HG02763 (cell line): ENCODE measurements around the gene FAF1.
"Not testable (repeated sequence)": the region's sequence is repeated elsewhere in the genome, so short reads cannot be mapped to it uniquely, and the experiment has no call there.

ENCODE experiments used
- ATAC-seq: cut with Tn5 transposase; IDR thresholded peaks from one replicate; pipeline ENCODE4 v1.9.1; 2021; ENCODE audit warnings: mild to moderate bottlenecking, moderate library complexity; ENCODE audit not compliant: unreplicated experiment

Gene FAF1

GRCh38 chr1:50964863-50965262 lies 4.8 kb upstream of the FAF1 start:
- no peak for ATAC-seq

- ATAC-seq = no peak
These were observed 659 bp downstream of the FAF1 start for GRCh38 chr1:50959303-50959912.

- ATAC-seq = no peak
These were observed 5.0 kb downstream of the FAF1 start for GRCh38 chr1:50955116-50955515.

- ATAC-seq = not testable (repeated sequence)
These were observed 7.5 kb downstream of the FAF1 start for GRCh38 chr1:50952566-50952965.

- ATAC-seq = no peak
These were observed 9.7 kb downstream of the FAF1 start for GRCh38 chr1:50950396-50950795.

- no peak for ATAC-seq
These were observed 10.6 kb downstream of the FAF1 start for GRCh38 chr1:50949286-50949982.

GRCh38 chr1:50942334-50942733 lies 17.7 kb downstream of the FAF1 start:
- no peak for ATAC-seq

GRCh38 chr1:50940291-50940690 lies 19.8 kb downstream of the FAF1 start:
- no peak for ATAC-seq

GRCh38 chr1:50936321-50936720 lies 23.7 kb downstream of the FAF1 start:
- ATAC-seq = no peak

GRCh38 chr1:50935276-50935675 lies 24.8 kb downstream of the FAF1 start:
- ATAC-seq = not testable (repeated sequence)

GRCh38 chr1:50934838-50935237 lies 25.2 kb downstream of the FAF1 start:
- no peak for ATAC-seq

- ATAC-seq = not testable (repeated sequence)
These were observed 26.3 kb downstream of the FAF1 start for GRCh38 chr1:50933770-50934169.

GRCh38 chr1:50932043-50932442 lies 28.0 kb downstream of the FAF1 start:
- not testable (repeated sequence) for ATAC-seq

- no peak for ATAC-seq
These were observed 28.9 kb downstream of the FAF1 start for GRCh38 chr1:50930965-50931737.

GRCh38 chr1:50930193-50930592 lies 29.9 kb downstream of the FAF1 start:
- peak; percentile 64 for ATAC-seq

- ATAC-seq = no peak
These were observed 30.6 kb downstream of the FAF1 start for GRCh38 chr1:50929376-50929958.

GRCh38 chr1:50923564-50923963 lies 36.5 kb downstream of the FAF1 start:
- no peak for ATAC-seq

GRCh38 chr1:50921029-50921428 lies 39.0 kb downstream of the FAF1 start:
- no peak for ATAC-seq

GRCh38 chr1:50920409-50920808 lies 39.7 kb downstream of the FAF1 start:
- ATAC-seq = no peak

GRCh38 chr1:50917138-50918137 lies 42.6 kb downstream of the FAF1 start:
- ATAC-seq = no peak
